Kasumi-1 (cell line): Measurements from ENCODE around the gene RBKS.
"Not testable (repeated sequence)": the region's sequence is repeated elsewhere in the genome, so short reads cannot be mapped to it uniquely, and the experiment has no call there.

Source experiments
- DNase-seq, 2 experiments: peaks; one replicate each; lab custom pipeline; 2025; lab: John Stamatoyannopoulos, UW

Gene RBKS

GRCh38 chr2:27871802-27872201, 18.4 kb downstream of the RBKS start:
- DNase-seq, result no peak

GRCh38 chr2:27870724-27871123, 19.5 kb downstream of the RBKS start:
- no peak for DNase-seq

GRCh38 chr2:27869763-27870162, 20.4 kb downstream of the RBKS start:
- DNase-seq, result no peak

GRCh38 chr2:27866237-27866636, 23.9 kb downstream of the RBKS start:
- no peak for DNase-seq

- not testable (repeated sequence) for DNase-seq
Measured at GRCh38 chr2:27863955-27864354, 26.2 kb downstream of the RBKS start.

GRCh38 chr2:27863146-27863545, 27.0 kb downstream of the RBKS start:
- DNase-seq, result no peak

- DNase-seq, result no peak
Measured at GRCh38 chr2:27860111-27860510, 30.1 kb downstream of the RBKS start.

GRCh38 chr2:27857417-27858172, 32.6 kb downstream of the RBKS start:
- no peak for DNase-seq

- no peak for DNase-seq
Measured at GRCh38 chr2:27856956-27857355, 33.2 kb downstream of the RBKS start.

- DNase-seq, result no peak
Measured at GRCh38 chr2:27856386-27856785, 33.8 kb downstream of the RBKS start.

- no peak for DNase-seq
Measured at GRCh38 chr2:27855476-27855875, 34.7 kb downstream of the RBKS start.

- no peak for DNase-seq
Measured at GRCh38 chr2:27854229-27854862, 35.8 kb downstream of the RBKS start.

- DNase-seq, result no peak
Measured at GRCh38 chr2:27852691-27853090, 37.5 kb downstream of the RBKS start.

GRCh38 chr2:27849558-27850205, 40.5 kb downstream of the RBKS start:
- DNase-seq, result no peak

- DNase-seq, result no peak
Measured at GRCh38 chr2:27847333-27847732, 42.9 kb downstream of the RBKS start.

GRCh38 chr2:27844821-27845255, 45.3 kb downstream of the RBKS start:
- no peak for DNase-seq

GRCh38 chr2:27843992-27844391, 46.2 kb downstream of the RBKS start:
- no peak for DNase-seq

GRCh38 chr2:27842894-27843293, 47.3 kb downstream of the RBKS start:
- DNase-seq, result no peak

- DNase-seq, result no peak
Measured at GRCh38 chr2:27839022-27839618, 51.1 kb downstream of the RBKS start.

- DNase-seq, result no peak
Measured at GRCh38 chr2:27838502-27838901, 51.7 kb downstream of the RBKS start.

- DNase-seq, result no peak
Measured at GRCh38 chr2:27833931-27834330, 56.3 kb downstream of the RBKS start.

GRCh38 chr2:27832396-27832795, 57.8 kb downstream of the RBKS start:
- DNase-seq, result peak; percentile 49 to 61
